Coronary artery (tissue), 2 donors: ENCODE results near the gene TCF19.
"Not testable (repeated sequence)": the region's sequence is repeated elsewhere in the genome, so short reads cannot be mapped to it uniquely, and the experiment has no call there.

Source experiments
- DNase-seq: peaks from one replicate; pipeline ENCODE4 v3.0.0-alpha.2; 2017; ENCODE audit warnings: low spot score
- H3K27ac ChIP-seq, 2 donors: fragments of 200-600 bp; sonication (generic); one replicate each; pipeline ENCODE4 v1.5.1; 2016 to 2019
- H3K4me3 ChIP-seq: fragments of 200-600 bp; sonication (generic); 2 replicates; pipeline ENCODE4 v1.5.1; 2016; ENCODE audit warnings: mild to moderate bottlenecking, moderate library complexity
- TF ChIP-seq, protein P1 (sequence below): fragments of 200-600 bp; sonication (generic); IDR thresholded peaks from one replicate; pipeline ENCODE4 v1.5.1; 2019; ENCODE audit warnings: antibody characterized with exemption

Gene TCF19

DNA sequence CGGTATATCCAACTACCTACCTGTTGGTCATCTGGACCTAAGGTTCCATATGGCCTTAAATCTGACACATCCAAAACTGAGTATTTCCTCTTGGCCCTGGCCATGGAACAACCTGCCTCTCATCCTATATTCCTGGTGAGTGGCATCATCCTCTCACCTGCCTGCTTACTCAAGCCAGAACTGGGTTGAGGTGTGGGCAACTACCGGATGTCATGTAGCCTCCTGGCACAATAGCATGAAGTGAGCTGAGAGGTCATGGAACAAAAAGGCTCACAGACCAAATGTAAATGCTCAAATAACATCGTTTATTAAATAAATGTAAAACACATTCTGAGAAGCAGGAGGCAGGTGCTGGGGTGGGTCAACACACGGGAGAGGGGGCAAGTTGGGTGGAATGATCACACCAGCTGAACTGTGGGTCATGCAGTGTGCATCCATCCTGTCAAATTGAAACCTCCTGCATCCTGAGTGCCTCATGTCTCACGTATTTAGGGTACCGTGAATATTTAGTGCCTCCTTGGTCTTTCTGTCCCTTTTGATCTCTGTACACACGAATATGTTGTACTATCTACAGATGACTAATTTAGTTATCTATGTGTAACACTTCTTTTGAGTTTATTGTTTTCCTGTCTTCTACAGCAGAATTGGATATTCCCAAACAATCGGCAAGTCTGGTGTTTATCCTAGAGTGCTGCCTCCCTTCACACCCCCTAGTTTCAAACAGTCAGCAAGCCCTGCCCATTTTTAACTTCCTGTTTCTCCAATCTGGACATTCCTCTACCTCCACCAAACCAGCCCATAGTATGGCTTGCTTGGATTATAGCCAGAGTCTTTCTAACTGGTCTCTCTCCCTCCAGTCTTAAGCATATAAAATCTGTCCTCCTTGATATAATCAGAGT, 20.0 kb downstream of the TCF19 start:
- DNase-seq = no peak
- no peak overlapping the region for H3K4me3 ChIP-seq
- no peak overlapping the region for H3K27ac ChIP-seq
- TF ChIP-seq, protein P1, sequence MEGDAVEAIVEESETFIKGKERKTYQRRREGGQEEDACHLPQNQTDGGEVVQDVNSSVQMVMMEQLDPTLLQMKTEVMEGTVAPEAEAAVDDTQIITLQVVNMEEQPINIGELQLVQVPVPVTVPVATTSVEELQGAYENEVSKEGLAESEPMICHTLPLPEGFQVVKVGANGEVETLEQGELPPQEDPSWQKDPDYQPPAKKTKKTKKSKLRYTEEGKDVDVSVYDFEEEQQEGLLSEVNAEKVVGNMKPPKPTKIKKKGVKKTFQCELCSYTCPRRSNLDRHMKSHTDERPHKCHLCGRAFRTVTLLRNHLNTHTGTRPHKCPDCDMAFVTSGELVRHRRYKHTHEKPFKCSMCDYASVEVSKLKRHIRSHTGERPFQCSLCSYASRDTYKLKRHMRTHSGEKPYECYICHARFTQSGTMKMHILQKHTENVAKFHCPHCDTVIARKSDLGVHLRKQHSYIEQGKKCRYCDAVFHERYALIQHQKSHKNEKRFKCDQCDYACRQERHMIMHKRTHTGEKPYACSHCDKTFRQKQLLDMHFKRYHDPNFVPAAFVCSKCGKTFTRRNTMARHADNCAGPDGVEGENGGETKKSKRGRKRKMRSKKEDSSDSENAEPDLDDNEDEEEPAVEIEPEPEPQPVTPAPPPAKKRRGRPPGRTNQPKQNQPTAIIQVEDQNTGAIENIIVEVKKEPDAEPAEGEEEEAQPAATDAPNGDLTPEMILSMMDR = no peak

GRCh38 chr6:31179042-31179386, 20.6 kb downstream of the TCF19 start:
- no peak for DNase-seq
- Histone ChIP-seq H3K4me3 (no peak overlapping the region), H3K27ac (no peak overlapping the region)
- TF ChIP-seq, protein P1 = no peak

GRCh38 chr6:31179896-31180295, 21.5 kb downstream of the TCF19 start:
- Histone ChIP-seq H3K27ac (no peak overlapping the region), H3K4me3 (peak overlapping the region; percentile 51)
- TF ChIP-seq, protein P1 = no peak
- DNase-seq = no peak

GRCh38 chr6:31180500-31180899, 22.1 kb downstream of the TCF19 start:
- peak overlapping the region; percentile 51 for H3K4me3 ChIP-seq
- H3K27ac ChIP-seq = no peak overlapping the region
- DNase-seq = no peak
- TF ChIP-seq, protein P1 = no peak

DNA sequence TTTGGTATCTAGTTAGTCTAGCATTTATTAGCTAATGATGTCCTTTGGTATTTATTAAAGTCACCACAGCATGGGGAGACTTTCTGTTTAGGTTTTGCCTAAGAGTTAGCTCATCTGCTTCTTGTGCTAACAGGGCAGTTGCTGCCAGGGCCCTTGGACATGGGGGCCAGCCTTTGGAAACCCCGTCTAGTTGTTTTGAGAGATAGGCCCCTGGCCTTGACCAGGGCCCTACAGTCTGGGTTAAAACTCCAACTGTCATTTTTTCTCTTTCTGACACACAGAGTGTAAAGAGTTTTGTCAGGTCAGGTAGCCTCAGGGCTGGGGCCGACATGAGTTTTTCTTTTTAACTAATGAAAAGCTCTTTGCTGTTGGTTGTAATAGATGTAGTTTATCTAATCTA, 24.9 kb downstream of the TCF19 start:
- DNase-seq, H3K27ac ChIP-seq, H3K4me3 ChIP-seq: not testable (repeated sequence)

- not testable (repeated sequence) for H3K4me3 ChIP-seq, DNase-seq, H3K27ac ChIP-seq
These were observed 25.5 kb downstream of the TCF19 start for GRCh38 chr6:31183859-31184258.

DNA sequence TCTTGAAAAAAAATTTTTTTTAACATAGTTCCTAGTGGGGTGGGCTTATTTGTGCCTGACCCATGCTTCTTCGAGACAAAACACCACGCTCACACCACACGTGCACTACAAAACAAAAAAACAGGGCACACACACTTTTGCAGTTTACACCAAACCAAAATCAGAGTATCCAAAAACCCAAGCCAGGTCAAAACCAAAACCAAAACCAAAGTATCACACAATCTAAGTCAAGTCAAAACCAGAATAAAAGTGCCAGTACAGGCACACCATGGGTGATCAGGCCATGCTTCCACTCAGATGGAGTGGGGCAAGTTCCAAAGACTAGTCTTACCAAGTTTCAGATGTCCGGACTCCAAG, 27.3 kb downstream of the TCF19 start:
- not testable (repeated sequence) for DNase-seq
- H3K4me3 ChIP-seq = peak overlapping the region; percentile 5
- H3K27ac ChIP-seq = peak overlapping the region in 1 of 2 donors; percentile 74

DNA sequence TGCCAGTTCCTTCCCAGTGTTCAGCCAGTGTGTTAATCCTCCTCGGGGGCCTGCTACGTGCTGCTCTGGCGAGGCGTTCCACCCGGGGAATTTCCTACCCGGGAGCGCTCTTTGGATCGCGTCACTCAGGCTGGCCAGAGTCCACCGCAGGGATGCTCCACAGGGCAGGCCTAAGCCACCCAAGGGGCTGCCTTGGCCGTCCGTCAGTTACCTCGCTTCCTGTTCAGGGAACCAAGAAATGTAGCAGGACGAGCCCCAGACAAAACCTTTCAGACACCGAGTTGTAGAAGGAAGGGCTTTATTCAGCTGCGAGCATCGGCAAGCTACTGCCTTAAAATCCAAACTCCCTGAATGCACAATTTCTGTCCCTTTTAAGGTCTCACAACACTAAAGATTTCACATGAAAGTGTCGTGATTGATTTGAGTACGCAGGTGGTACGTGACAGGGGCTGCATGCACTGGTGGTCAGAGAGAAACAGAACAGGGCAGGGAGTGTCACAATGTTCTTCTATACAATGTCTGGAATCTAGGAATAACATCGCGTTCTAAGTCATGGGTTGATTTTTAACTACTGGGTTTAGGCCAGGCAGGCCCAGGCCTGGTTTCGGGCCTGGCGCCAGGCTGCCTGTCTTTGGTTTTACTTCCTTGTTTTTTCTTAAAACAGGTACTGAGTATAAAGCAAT, 27.8 kb downstream of the TCF19 start:
- no peak for DNase-seq
- H3K4me3 ChIP-seq = peak overlapping the region; percentile 5
- TF ChIP-seq, protein P1 = no peak
- H3K27ac ChIP-seq = peak overlapping the region in 1 of 2 donors; percentile 74
